B cell (primary cell): Measurements from ENCODE around the gene CD53. TPM values are rescaled to one million over a fixed set of nuclear protein-coding genes. Genes with fewer than 3 reads are reported as not detected.

Source experiments
- ATAC-seq: fragments of 200-7000 bp; cut with Tn5 transposase; one replicate; pipeline ENCODE4 v1.10.0; 2021; ENCODE audit warnings: low read depth, mild to moderate bottlenecking, moderate number of reproducible peaks, moderate library complexity
- CTCF ChIA-PET: fragments of 350-600 bp; sonication (Branson Sonifier 250); formaldehyde crosslinking; loops from one replicate; lab custom pipeline; 2021; ENCODE audit warnings: antibody characterized with exemption, inconsistent platforms; lab: Charles Lee
- POLR2A ChIA-PET: fragments of 350-600 bp; sonication (Branson Sonifier 250); formaldehyde crosslinking; loops from one replicate; lab custom pipeline; 2021; ENCODE audit warnings: antibody characterized with exemption; lab: Charles Lee
- DNase-seq: peaks from one replicate; pipeline ENCODE4 v3.0.0; 2013
- H2AFZ ChIP-seq: 2 replicates; pipeline ENCODE4 v1.6.1; 2012; ENCODE audit warnings: mild to moderate bottlenecking, low read depth, low read length; ENCODE audit not compliant: insufficient read depth, poor library complexity, severe bottlenecking
- H3K27ac ChIP-seq, 2 donors: 1 replicate in 1 of 2; 2 replicates in 1 of 2; pipeline ENCODE4 v1.5.1; 2012 to 2013; ENCODE audit warnings: low read length in 2 of 2, mild to moderate bottlenecking in 2 of 2, moderate library complexity in 1 of 2
- H3K27me3 ChIP-seq, 4 experiments: fragments of 200-600 bp in 1 of 4; sonication (generic) in 1 of 4; replicated peaks in 1 of 4; 1 replicate in 2 of 4; 2 replicates in 2 of 4; pipeline versions ENCODE4 v1.6.1 to v1.7.0; 2013 to 2016; ENCODE audit warnings: low read length in 3 of 4, mild to moderate bottlenecking in 2 of 4, mixed read lengths in 1 of 4, moderate library complexity in 1 of 4; ENCODE audit not compliant: insufficient read depth in 4 of 4, control insufficient read depth in 3 of 4; ENCODE audit errors: control extremely low read depth in 1 of 4
- H3K36me3 ChIP-seq, 2 experiments: replicated peaks in 1 of 2; 1 replicate in 1 of 2; 2 replicates in 1 of 2; pipeline versions ENCODE4 v1.6.1 to v1.7.1; 2013; ENCODE audit warnings: low read length in 1 of 2; ENCODE audit not compliant: insufficient read depth in 2 of 2, control insufficient read depth in 1 of 2; ENCODE audit errors: control extremely low read depth in 1 of 2, extremely low read depth in 1 of 2
- H3K4me1 ChIP-seq, 2 donors: fragments of 200-600 bp in 1 of 2; sonication (generic) in 1 of 2; 1 replicate in 1 of 2; 2 replicates in 1 of 2; pipeline versions ENCODE4 v1.5.1 to v1.6.1; 2013 to 2017; ENCODE audit warnings: low read length in 2 of 2; ENCODE audit not compliant: control insufficient read depth in 2 of 2, insufficient read depth in 2 of 2
- H3K4me2 ChIP-seq: replicated peaks from 2 replicates; pipeline ENCODE3; 2012; ENCODE audit warnings: mild to moderate bottlenecking, low read depth, low read length; ENCODE audit not compliant: poor library complexity, severe bottlenecking
- H3K4me3 ChIP-seq, 5 experiments: fragments of 200-600 bp in 1 of 5; sonication (generic) in 1 of 5; 1 replicate in 3 of 5; 2 replicates in 2 of 5; pipeline versions ENCODE4 v1.5.1 to v1.7.0; 2011 to 2016; ENCODE audit warnings: low read length in 4 of 5, mild to moderate bottlenecking in 4 of 5, low read depth in 2 of 5, control low read depth in 1 of 5, moderate library complexity in 1 of 5; ENCODE audit not compliant: insufficient read depth in 1 of 5; ENCODE audit errors: control extremely low read depth in 1 of 5, extremely low read depth in 1 of 5
- H3K79me2 ChIP-seq: fragments of 200-600 bp; sonication (generic); one replicate; pipeline ENCODE4 v1.6.0; 2016; ENCODE audit warnings: low read length; ENCODE audit not compliant: control insufficient read depth, insufficient read depth
- H3K9ac ChIP-seq: fragments of 200-600 bp; sonication (generic); 2 replicates; pipeline ENCODE4 v1.6.1; 2017; ENCODE audit warnings: mild to moderate bottlenecking, low read length, moderate library complexity
- H3K9me3 ChIP-seq, 3 donors: one replicate each; pipeline versions ENCODE4 v1.6.1 to v1.7.1; 2013; ENCODE audit warnings: low read length in 2 of 3; ENCODE audit not compliant: control insufficient read depth in 2 of 3, insufficient read depth in 1 of 3; ENCODE audit errors: control extremely low read depth in 1 of 3
- H4K20me1 ChIP-seq: 2 replicates; pipeline ENCODE4 v1.6.0; 2012; ENCODE audit warnings: mild to moderate bottlenecking, low read length; ENCODE audit not compliant: insufficient read depth, control insufficient read depth, poor library complexity, severe bottlenecking
- H3K27ac Mint-ChIP-seq: one replicate; pipeline ENCODE4 v1.8.0; 2021; ENCODE audit warnings: mixed read lengths
- H3K27me3 Mint-ChIP-seq: one replicate; pipeline ENCODE4 v1.8.0; 2021; ENCODE audit warnings: mixed read lengths
- H3K4me1 Mint-ChIP-seq: one replicate; pipeline ENCODE4 v1.8.0; 2021; ENCODE audit warnings: mixed read lengths
- H3K4me3 Mint-ChIP-seq: one replicate; pipeline ENCODE4 v1.8.0; 2021; ENCODE audit warnings: mixed read lengths
- H3K9me3 Mint-ChIP-seq: one replicate; pipeline ENCODE4 v1.8.0; 2022; ENCODE audit warnings: mixed read lengths; ENCODE audit not compliant: insufficient read depth
- EZH2 ChIP-seq: IDR thresholded peaks from 2 replicates; pipeline ENCODE4 v1.6.1; 2012; ENCODE audit warnings: borderline replicate concordance, low read depth, mild to moderate bottlenecking, moderate library complexity, low read length; ENCODE audit not compliant: insufficient read depth, poor library complexity, severe bottlenecking
- WGBS: methylation state at CpG from one replicate; pipeline ENCODE4 v1.1.5; 2013; ENCODE audit warnings: missing lambda C conversion rate; ENCODE audit not compliant: insufficient coverage; 5-methylcytosine and 5-hydroxymethylcytosine counted together
- intact Hi-C: fragments of 100-400 bp; cut with micrococcal nuclease; formaldehyde crosslinking; loops from one replicate; pipeline ENCODE4 v1.10.0; 2022
- polyA plus RNA-seq: library from polyadenylated mRNA; depleted of rRNA; stranded (reverse); fragments of >200 nt; gene quantifications from 2 replicates; pipeline ENCODE4 v1.2.3, GENCODE V29; 2012
- total RNA-seq, 2 donors: library from RNA; stranded (reverse); fragments of 120-200 nt in 1 of 2; gene quantifications; 1 replicate in 1 of 2; 2 replicates in 1 of 2; pipeline versions ENCODE4 v1.2.3 to v1.2.4, GENCODE V29; 2013 to 2022
- TF ChIP-seq, protein P1 (sequence below): fragments of 200-600 bp; IDR thresholded peaks from one replicate; pipeline ENCODE4 v1.8.0; 2022; ENCODE audit warnings: antibody characterized with exemption, mild to moderate bottlenecking

The CD53 gene
- total and polyA plus RNA-seq, 2 donors (not counting 1 experiment from before 2014, with no cell fraction given): 490 to 1,010 TPM

GRCh38 chr1:110888049-110888448, 15.1 kb downstream of the CD53 start:
- ChIA-PET POLR2A (interaction anchor here (1.3 kb wide), 1 partner anchor 16 kb away, joined by 3 read pairs; no protein-coding TSS in a partner anchor), CTCF (interaction anchor here (0.6 to 1.7 kb wide), 3 partner anchors 13 to 104 kb away, joined by 3 to 6 read pairs (median 5); no protein-coding TSS in a partner anchor)
- H3K9ac ChIP-seq: peak overlapping the region; percentile 30
- intact Hi-C loops: no loop called here
- H3K9me3 Mint-ChIP-seq: peaks cover 3% of the 10 kb centered on the region
- no peak overlapping the region for H3K4me3 ChIP-seq
- no peak for DNase-seq
- peak overlapping the region; percentile 40 for H3K4me3 Mint-ChIP-seq
- no peak for TF ChIP-seq EZH2
- TF ChIP-seq, protein P1, sequence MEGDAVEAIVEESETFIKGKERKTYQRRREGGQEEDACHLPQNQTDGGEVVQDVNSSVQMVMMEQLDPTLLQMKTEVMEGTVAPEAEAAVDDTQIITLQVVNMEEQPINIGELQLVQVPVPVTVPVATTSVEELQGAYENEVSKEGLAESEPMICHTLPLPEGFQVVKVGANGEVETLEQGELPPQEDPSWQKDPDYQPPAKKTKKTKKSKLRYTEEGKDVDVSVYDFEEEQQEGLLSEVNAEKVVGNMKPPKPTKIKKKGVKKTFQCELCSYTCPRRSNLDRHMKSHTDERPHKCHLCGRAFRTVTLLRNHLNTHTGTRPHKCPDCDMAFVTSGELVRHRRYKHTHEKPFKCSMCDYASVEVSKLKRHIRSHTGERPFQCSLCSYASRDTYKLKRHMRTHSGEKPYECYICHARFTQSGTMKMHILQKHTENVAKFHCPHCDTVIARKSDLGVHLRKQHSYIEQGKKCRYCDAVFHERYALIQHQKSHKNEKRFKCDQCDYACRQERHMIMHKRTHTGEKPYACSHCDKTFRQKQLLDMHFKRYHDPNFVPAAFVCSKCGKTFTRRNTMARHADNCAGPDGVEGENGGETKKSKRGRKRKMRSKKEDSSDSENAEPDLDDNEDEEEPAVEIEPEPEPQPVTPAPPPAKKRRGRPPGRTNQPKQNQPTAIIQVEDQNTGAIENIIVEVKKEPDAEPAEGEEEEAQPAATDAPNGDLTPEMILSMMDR: no peak
- H3K36me3 ChIP-seq: peaks cover 4 to 55% of the 10 kb centered on the region in 2 experiments
- peak overlapping the region; percentile 26 for H3K4me2 ChIP-seq
- peaks cover 83% of the 10 kb centered on the region for H4K20me1 ChIP-seq
- no peaks in the 10 kb centered on the region for H3K27me3 ChIP-seq
- H2AFZ ChIP-seq: no peak overlapping the region
- H3K4me1 Mint-ChIP-seq: peaks cover 84% of the 10 kb centered on the region
- H3K79me2 ChIP-seq: peaks cover 100% of the 10 kb centered on the region
- H3K27ac ChIP-seq: peak overlapping the region in 1 of 2 donors; percentile 69
- peaks cover 50 to 59% of the 10 kb centered on the region in 2 donors for H3K4me1 ChIP-seq
- peaks cover 0 to 6% (median 0%) of the 10 kb centered on the region in 3 donors for H3K9me3 ChIP-seq
- H3K27ac Mint-ChIP-seq: peak overlapping the region; percentile 67
- WGBS: no CpG with 5 or more reads among the region's 6 CpGs
- no peaks in the 10 kb centered on the region for H3K27me3 Mint-ChIP-seq
- no peak for ATAC-seq

DNA sequence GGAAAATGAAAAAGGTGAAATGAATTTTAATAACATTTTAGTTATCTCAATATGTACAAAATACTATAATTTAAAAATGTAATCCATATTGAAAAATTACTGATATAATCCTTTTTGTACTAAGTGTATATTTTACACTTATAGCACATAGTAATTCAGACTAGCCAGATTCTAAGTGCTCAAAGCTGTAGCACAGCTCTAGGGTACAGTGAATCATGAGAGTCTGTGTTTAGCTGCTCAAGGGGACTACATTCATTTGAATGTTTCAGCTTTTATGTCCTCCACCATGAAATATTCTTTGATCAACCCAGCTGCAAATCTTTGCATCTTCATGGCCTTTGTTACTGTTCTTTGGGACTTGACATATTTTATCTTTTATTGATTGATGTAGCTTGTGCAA, 15.7 kb downstream of the CD53 start:
- peaks cover 4 to 55% of the 10 kb centered on the region in 2 experiments for H3K36me3 ChIP-seq
- ChIA-PET CTCF (interaction anchor here (0.6 to 1.7 kb wide), 3 partner anchors 13 to 105 kb away, joined by 3 to 6 read pairs (median 5); no protein-coding TSS in a partner anchor), POLR2A (interaction anchor here (1.3 kb wide), 1 partner anchor 16 kb away, joined by 3 read pairs; no protein-coding TSS in a partner anchor)
- DNase-seq: no peak
- no peak for ATAC-seq
- H3K79me2 ChIP-seq: peaks cover 100% of the 10 kb centered on the region
- no peak overlapping the region for H2AFZ ChIP-seq
- H3K27ac ChIP-seq: peak overlapping the region in 1 of 2 donors; percentile 69
- H4K20me1 ChIP-seq: peaks cover 84% of the 10 kb centered on the region
- Mint-ChIP-seq H3K27me3 (no peaks in the 10 kb centered on the region), H3K4me1 (peaks cover 84% of the 10 kb centered on the region), H3K4me3 (no peak overlapping the region), H3K27ac (peak overlapping the region; percentile 50), H3K9me3 (peaks cover 3% of the 10 kb centered on the region)
- no peaks in the 10 kb centered on the region for H3K27me3 ChIP-seq
- TF ChIP-seq EZH2: no peak
- TF ChIP-seq, protein P1: no peak
- peaks cover 45 to 59% of the 10 kb centered on the region in 2 donors for H3K4me1 ChIP-seq
- H3K9me3 ChIP-seq: peaks cover 0 to 6% (median 0%) of the 10 kb centered on the region in 3 donors
- no peak overlapping the region for H3K9ac ChIP-seq
- intact Hi-C loops: no loop called here
- peak overlapping the region; percentile 23 for H3K4me2 ChIP-seq
- H3K4me3 ChIP-seq: no peak overlapping the region
